Loucy (cell line): ENCODE measurements around the gene VGF.
A peak's percentile ranks its signal among the peaks of the same experiment; 100 is the strongest.

Source experiments
- H2AFZ ChIP-seq: fragments of 200-600 bp; sonication (generic); 2 replicates; pipeline ENCODE4 v1.6.0; 2016; ENCODE audit warnings: antibody characterized with exemption, mild to moderate bottlenecking, low read length, moderate library complexity
- H3F3A ChIP-seq: fragments of 200-600 bp; 2 replicates; pipeline ENCODE4 v1.6.0; 2016; ENCODE audit warnings: antibody characterized with exemption, low read depth, mild to moderate bottlenecking
- H3K27me3 ChIP-seq: fragments of 200-600 bp; sonication (generic); 2 replicates; pipeline ENCODE4 v1.6.1; 2014; ENCODE audit warnings: low read length, mild to moderate bottlenecking; ENCODE audit not compliant: insufficient read depth, poor library complexity, severe bottlenecking
- H3K36me3 ChIP-seq: fragments of 200-600 bp; sonication (generic); 2 replicates; pipeline ENCODE4 v1.6.1; 2016; ENCODE audit warnings: low read length; ENCODE audit not compliant: insufficient read depth
- H3K4me1 ChIP-seq: fragments of 200-600 bp; sonication (generic); 2 replicates; pipeline ENCODE4 v1.5.1; 2014; ENCODE audit warnings: low read length, mild to moderate bottlenecking; ENCODE audit not compliant: insufficient read depth, poor library complexity, severe bottlenecking
- H3K4me2 ChIP-seq: fragments of 200-600 bp; sonication (generic); 2 replicates; pipeline ENCODE4 v1.6.0; 2014; ENCODE audit warnings: antibody characterized with exemption, low read length, low read depth, mild to moderate bottlenecking; ENCODE audit not compliant: poor library complexity, severe bottlenecking
- H3K4me3 ChIP-seq: fragments of 200-600 bp; sonication (generic); 2 replicates; pipeline ENCODE4 v1.5.1; 2014; ENCODE audit warnings: low read length, mild to moderate bottlenecking, mixed read lengths; ENCODE audit not compliant: poor library complexity, severe bottlenecking
- H3K79me2 ChIP-seq: fragments of 200-600 bp; sonication (generic); 2 replicates; pipeline ENCODE4 v1.6.1; 2014; ENCODE audit warnings: low read length; ENCODE audit not compliant: insufficient read depth
- H3K9ac ChIP-seq: fragments of 200-600 bp; sonication (generic); 2 replicates; pipeline ENCODE4 v1.6.0; 2014; ENCODE audit warnings: mild to moderate bottlenecking, low read depth, low read length, moderate library complexity; ENCODE audit not compliant: poor library complexity, severe bottlenecking
- H3K9me2 ChIP-seq: fragments of 200-600 bp; sonication (generic); replicated peaks from 2 replicates; pipeline ENCODE4 v1.6.1; 2016; ENCODE audit warnings: low read depth, low read length, mixed read lengths
- H3K9me3 ChIP-seq: fragments of 200-600 bp; sonication (generic); 2 replicates; pipeline ENCODE4 v1.6.1; 2014; ENCODE audit warnings: mild to moderate bottlenecking, antibody characterized with exemption, low read length, low read depth; ENCODE audit not compliant: insufficient read depth
- H4K20me1 ChIP-seq: fragments of 200-600 bp; sonication (generic); 2 replicates; pipeline ENCODE4 v1.6.0; 2014; ENCODE audit warnings: antibody characterized with exemption, low read length, mild to moderate bottlenecking; ENCODE audit not compliant: insufficient read depth, poor library complexity, severe bottlenecking
- CTCF ChIP-seq: fragments of 200-600 bp; sonication (generic); conservative IDR thresholded peaks from 2 replicates; pipeline ENCODE4 v1.5.1; 2014; ENCODE audit warnings: mild to moderate bottlenecking, antibody characterized with exemption, low read length
- EZH2phosphoT487 ChIP-seq: fragments of 200-600 bp; IDR thresholded peaks from 2 replicates; pipeline ENCODE4 v1.6.1; 2018; ENCODE audit warnings: antibody characterized with exemption, mild to moderate bottlenecking, moderate library complexity, borderline replicate concordance

VGF gene

GRCh38 chr7:101164071-101164840, 1.1 kb downstream of the VGF start:
- H3K4me1 ChIP-seq = peaks cover 18% of the 10 kb centered on the region
- H2AFZ ChIP-seq = no peak overlapping the region
- 0 out of 2 replicates have a peak, but pooled peaks cover 3% of the 10 kb centered on the region for H3F3A ChIP-seq
- H3K9me2 ChIP-seq = no peaks in the 10 kb centered on the region
- peak overlapping the region; percentile 76 for H3K4me3 ChIP-seq
- no peak overlapping the region for H3K9ac ChIP-seq
- H3K36me3 ChIP-seq = no peaks in the 10 kb centered on the region
- H3K4me2 ChIP-seq = peak overlapping the region; percentile 44
- TF ChIP-seq CTCF = no peak
- TF ChIP-seq EZH2phosphoT487 = no peak
- H3K27me3 ChIP-seq = no peaks in the 10 kb centered on the region
- H4K20me1 ChIP-seq = peaks cover 16% of the 10 kb centered on the region
- no peaks in the 10 kb centered on the region for H3K9me3 ChIP-seq
- H3K79me2 ChIP-seq = 0 out of 2 replicates have a peak, but pooled peaks cover 6% of the 10 kb centered on the region

GRCh38 chr7:101163279-101164070, 1.9 kb downstream of the VGF start:
- Histone ChIP-seq H2AFZ (peak overlapping the region; percentile 84), H3K9ac (peak overlapping the region; percentile 71), H3K27me3 (no peaks in the 10 kb centered on the region), H4K20me1 (peaks cover 16% of the 10 kb centered on the region), H3K9me3 (no peaks in the 10 kb centered on the region), H3F3A (0 out of 2 replicates have a peak, but pooled peaks cover 3% of the 10 kb centered on the region), H3K79me2 (0 out of 2 replicates have a peak, but pooled peaks cover 6% of the 10 kb centered on the region), H3K9me2 (no peaks in the 10 kb centered on the region), H3K4me3 (peak overlapping the region; percentile 76), H3K36me3 (no peaks in the 10 kb centered on the region), H3K4me1 (peaks cover 15% of the 10 kb centered on the region), H3K4me2 (peak overlapping the region; percentile 44)
- no peak for TF ChIP-seq CTCF
- no peak for TF ChIP-seq EZH2phosphoT487

- H3K9me2 ChIP-seq = no peaks in the 10 kb centered on the region
- 0 out of 2 replicates have a peak, but pooled peaks cover 6% of the 10 kb centered on the region for H3K79me2 ChIP-seq
- TF ChIP-seq EZH2phosphoT487 (no peak), CTCF (no peak)
- peak overlapping the region; percentile 44 for H3K4me2 ChIP-seq
- no peak overlapping the region for H2AFZ ChIP-seq
- H4K20me1 ChIP-seq = peaks cover 16% of the 10 kb centered on the region
- peaks cover 13% of the 10 kb centered on the region for H3K4me1 ChIP-seq
- no peaks in the 10 kb centered on the region for H3K9me3 ChIP-seq
- H3K9ac ChIP-seq = peak overlapping the region; percentile 71
- no peaks in the 10 kb centered on the region for H3K27me3 ChIP-seq
- no peaks in the 10 kb centered on the region for H3K36me3 ChIP-seq
- H3K4me3 ChIP-seq = peak overlapping the region; percentile 74
- 0 out of 2 replicates have a peak, but pooled peaks cover 3% of the 10 kb centered on the region for H3F3A ChIP-seq
Observed at GRCh38 chr7:101162551-101163278, 2.7 kb downstream of the VGF start.
